ENCODE measurements around the gene EPB41L2.

The EPB41L2 gene

DNA sequence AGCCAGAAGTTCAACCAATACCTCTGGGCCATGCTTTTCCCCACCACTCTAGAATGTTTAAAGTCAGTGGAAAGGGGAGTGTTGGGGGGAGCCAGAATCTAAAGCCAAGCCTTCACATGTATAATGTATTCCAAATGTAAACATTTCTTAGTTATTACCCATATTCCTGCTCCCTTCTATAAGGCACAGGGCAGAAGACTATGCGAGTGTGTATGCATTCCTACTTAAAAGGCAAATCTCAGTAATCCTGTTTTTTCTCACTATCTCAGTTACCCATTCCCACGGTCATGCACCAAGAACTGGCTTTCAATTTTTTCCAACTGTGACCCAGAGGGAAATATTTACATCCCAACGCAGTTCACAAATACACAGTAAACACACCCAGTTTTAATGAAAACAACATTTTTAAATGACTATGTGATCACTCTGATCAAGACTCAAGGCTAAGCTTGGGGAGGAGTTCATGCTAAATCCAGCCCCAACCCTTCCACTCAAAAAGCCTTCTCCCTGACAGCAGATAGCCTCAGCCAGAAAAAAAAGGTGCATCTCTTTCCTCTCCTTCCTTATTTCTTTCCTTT, 57.5 kb downstream of the EPB41L2 start:
- Mint-ChIP-seq H3K36me3 (peaks cover 25% of the 10 kb centered on the region), H3K4me1 (no peaks in the 10 kb centered on the region), H3K27ac (no peak overlapping the region), H3K27me3 (no peaks in the 10 kb centered on the region), H3K4me3 (no peak overlapping the region), H3K9me3 (peaks cover 19% of the 10 kb centered on the region)

DNA sequence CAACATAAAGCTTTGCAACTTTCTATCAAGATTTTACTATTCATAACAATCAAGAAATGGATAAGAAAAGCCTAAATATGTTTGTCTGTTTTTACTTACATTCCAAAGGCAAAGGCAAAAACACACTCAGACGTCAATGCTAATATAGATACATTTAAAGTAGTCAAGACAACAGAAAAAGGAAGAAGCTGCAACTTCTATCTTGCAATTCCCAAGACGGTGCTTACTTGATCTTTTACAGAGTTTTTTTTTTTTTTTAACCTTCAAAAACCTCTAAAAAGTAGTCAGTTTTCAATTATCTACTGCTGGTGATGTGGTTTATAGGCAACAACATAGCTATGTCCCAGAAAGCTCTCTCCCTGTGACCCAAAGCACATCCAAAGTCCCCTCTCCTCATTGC, 58.1 kb downstream of the EPB41L2 start:
- H3K4me3 Mint-ChIP-seq = no peak overlapping the region
- H3K36me3 Mint-ChIP-seq = peaks cover 25% of the 10 kb centered on the region
- H3K9me3 Mint-ChIP-seq = peaks cover 19% of the 10 kb centered on the region
- no peak overlapping the region for H3K27ac Mint-ChIP-seq
- H3K27me3 Mint-ChIP-seq = no peaks in the 10 kb centered on the region
- no peaks in the 10 kb centered on the region for H3K4me1 Mint-ChIP-seq

DNA sequence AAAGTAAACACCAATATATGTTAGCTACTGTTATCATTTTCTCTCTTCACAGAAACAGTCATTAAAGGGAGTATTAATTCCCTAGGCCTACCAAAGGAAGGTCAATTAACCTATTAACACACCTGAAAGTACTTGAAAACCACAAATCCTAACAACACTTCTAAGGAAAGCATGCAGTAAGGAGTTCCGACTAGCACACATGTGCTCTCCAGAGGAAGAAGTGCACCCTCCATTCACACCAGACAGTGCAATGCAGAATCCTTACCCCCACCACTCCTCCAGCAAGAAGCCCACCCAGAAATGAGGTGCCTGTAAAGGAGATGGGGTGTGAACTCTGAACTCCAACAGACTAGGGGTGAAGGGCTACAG, 58.7 kb downstream of the EPB41L2 start:
- Mint-ChIP-seq H3K4me3 (no peak overlapping the region), H3K27ac (no peak overlapping the region), H3K4me1 (no peaks in the 10 kb centered on the region), H3K27me3 (no peaks in the 10 kb centered on the region), H3K9me3 (peaks cover 15% of the 10 kb centered on the region), H3K36me3 (peaks cover 20% of the 10 kb centered on the region)

DNA sequence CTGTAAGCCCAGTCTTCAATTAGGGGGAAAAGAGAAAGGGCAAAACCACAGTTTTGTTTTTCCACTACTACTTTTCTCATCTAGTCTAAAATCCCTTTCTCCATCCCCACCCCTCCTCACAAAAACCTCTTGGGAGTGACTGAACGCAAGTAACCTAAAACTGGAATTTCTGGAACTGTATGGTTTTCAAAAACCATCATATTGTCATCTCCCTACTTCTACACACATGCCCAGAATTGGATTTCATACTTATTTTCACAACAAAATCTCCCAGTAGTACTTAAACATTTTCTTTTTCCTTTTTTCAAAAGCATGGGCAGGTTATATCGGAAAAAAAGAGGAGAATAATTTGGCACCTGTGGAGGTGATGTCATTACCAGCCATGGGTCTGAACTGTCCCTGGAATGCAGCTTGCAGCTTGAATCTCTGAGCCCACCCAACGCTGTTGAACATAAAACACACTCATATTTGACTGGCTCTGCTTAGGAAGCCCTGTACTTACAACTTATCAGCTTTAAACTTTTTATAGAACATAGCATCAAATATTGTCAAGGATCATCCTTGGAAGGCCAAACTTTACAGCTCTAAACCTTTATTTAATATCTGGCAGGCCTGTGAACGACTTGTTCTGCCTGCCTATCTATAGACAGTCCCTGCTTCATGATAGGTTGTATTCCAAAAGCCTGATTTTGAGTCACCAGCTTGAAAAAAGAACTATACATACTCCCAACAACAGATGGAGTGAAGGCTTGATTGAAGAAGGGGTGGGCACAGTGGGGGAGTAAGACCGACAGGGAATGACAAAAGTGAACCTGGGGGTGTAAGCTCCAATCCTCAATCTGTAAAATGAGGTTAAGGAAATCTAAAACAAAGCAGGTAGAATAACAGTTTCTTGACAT, 59.3 kb downstream of the EPB41L2 start:
- peaks cover 18% of the 10 kb centered on the region for H3K36me3 Mint-ChIP-seq
- H3K27me3 Mint-ChIP-seq = no peaks in the 10 kb centered on the region
- H3K4me3 Mint-ChIP-seq = no peak overlapping the region
- H3K9me3 Mint-ChIP-seq = peaks cover 13% of the 10 kb centered on the region
- H3K27ac Mint-ChIP-seq = no peak overlapping the region
- H3K4me1 Mint-ChIP-seq = no peaks in the 10 kb centered on the region

DNA sequence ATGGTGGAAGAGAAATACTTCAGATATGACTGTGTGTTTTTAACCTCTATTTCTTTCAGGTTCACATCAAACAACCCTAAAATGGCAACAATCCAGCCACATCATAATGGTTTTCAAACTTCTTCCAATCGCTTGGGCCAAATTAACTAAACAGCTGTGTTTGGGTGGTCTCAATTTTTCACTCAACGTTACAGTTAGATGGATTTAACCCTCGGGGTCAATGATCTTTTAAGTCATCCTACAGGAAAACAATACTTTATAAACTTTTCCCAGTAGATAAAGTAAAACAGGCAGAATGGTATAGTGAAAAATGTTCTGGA, 60.4 kb downstream of the EPB41L2 start:
- Mint-ChIP-seq H3K27ac (no peak overlapping the region), H3K27me3 (no peaks in the 10 kb centered on the region), H3K36me3 (peaks cover 15% of the 10 kb centered on the region), H3K4me3 (no peak overlapping the region), H3K4me1 (no peaks in the 10 kb centered on the region), H3K9me3 (peaks cover 11% of the 10 kb centered on the region)

DNA sequence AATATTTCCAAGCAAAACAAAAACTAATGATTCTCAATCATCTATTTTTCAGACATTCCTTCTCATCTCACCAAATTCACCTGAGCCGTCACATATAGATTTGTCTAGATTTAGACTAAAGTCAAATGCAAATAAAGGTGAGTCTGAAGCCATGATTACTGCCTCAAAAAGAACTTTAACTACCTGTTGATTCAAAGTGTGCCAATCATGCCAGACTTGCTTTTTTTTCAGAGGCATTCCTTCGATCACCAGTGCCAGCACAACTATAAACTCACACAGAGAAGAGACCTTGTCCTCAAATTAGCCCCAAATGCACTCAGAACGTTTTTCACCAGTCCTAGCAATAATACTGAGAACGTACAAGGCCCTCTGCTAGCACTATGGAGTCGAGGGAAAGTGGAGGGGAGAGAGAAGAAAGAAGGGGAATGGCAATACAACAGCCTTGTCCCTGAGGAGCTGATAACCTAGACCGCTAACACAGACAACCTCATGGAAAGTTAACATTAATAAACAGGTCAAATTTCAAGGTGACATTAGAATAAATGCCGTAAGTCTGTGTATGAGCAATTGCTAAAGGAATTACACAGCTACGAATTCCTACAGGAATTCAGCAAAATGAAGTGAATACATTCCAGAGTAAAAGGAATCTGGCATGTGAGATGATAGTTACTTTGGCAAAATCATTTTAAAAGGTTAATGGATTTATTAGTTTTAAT, 60.9 kb downstream of the EPB41L2 start:
- peaks cover 10% of the 10 kb centered on the region for H3K36me3 Mint-ChIP-seq
- H3K9me3 Mint-ChIP-seq = peaks cover 6% of the 10 kb centered on the region
- no peaks in the 10 kb centered on the region for H3K4me1 Mint-ChIP-seq
- no peaks in the 10 kb centered on the region for H3K27me3 Mint-ChIP-seq
- no peak overlapping the region for H3K27ac Mint-ChIP-seq
- H3K4me3 Mint-ChIP-seq = no peak overlapping the region

DNA sequence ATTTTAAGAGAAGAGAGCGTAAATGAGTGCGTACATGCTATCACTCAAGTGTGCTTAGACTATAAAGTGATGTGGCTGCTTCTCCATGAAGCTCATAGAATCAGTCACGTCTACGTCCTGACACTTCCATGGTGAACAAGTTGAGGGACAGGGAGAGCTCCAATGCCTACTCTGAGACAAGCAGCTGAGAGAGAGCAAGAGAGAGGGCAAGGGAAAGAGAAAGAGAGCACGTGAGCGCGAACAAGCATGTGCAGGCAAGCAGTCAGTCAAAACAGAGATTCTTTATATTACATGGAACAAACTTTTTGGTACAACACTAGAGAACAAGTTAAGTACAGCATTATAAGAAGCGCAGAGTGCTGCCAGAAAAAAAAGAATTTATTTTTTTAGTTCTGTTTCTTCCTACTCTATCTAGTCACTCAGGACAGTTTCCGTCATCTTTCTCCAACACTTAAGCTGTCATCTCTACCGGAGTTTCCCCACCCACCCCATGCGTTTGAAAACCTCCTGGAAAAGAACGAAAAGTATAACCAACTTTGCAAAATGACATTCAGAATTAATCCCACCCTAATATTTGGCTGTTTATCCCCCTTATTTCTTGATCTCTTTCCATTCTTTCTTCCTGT, 61.8 kb downstream of the EPB41L2 start:
- H3K36me3 Mint-ChIP-seq = peaks cover 4% of the 10 kb centered on the region
- H3K27ac Mint-ChIP-seq = no peak overlapping the region
- no peak overlapping the region for H3K4me3 Mint-ChIP-seq
- H3K9me3 Mint-ChIP-seq = no peaks in the 10 kb centered on the region
- no peaks in the 10 kb centered on the region for H3K4me1 Mint-ChIP-seq
- no peaks in the 10 kb centered on the region for H3K27me3 Mint-ChIP-seq

DNA sequence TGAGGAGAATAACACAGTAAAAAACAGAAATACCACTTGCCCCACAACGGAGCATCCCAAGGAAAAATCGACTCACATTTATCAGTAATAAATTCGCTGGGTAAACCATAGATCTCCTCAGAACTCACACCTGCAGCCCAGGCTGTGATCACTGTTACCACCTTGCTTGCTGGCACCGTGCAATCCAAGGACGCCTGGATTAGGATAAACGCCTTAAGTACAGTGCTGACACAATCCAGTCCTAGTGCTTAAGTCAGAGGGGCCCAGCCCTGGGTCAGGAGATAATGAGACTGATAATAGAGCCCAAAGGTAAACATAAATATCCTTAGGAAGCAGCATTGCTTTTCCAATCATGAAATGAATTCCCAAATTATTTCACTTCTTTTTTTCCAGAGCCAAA, 62.5 kb downstream of the EPB41L2 start:
- H3K27me3 Mint-ChIP-seq = no peaks in the 10 kb centered on the region
- no peak overlapping the region for H3K27ac Mint-ChIP-seq
- no peaks in the 10 kb centered on the region for H3K9me3 Mint-ChIP-seq
- peaks cover 4% of the 10 kb centered on the region for H3K36me3 Mint-ChIP-seq
- no peak overlapping the region for H3K4me3 Mint-ChIP-seq
- no peaks in the 10 kb centered on the region for H3K4me1 Mint-ChIP-seq

DNA sequence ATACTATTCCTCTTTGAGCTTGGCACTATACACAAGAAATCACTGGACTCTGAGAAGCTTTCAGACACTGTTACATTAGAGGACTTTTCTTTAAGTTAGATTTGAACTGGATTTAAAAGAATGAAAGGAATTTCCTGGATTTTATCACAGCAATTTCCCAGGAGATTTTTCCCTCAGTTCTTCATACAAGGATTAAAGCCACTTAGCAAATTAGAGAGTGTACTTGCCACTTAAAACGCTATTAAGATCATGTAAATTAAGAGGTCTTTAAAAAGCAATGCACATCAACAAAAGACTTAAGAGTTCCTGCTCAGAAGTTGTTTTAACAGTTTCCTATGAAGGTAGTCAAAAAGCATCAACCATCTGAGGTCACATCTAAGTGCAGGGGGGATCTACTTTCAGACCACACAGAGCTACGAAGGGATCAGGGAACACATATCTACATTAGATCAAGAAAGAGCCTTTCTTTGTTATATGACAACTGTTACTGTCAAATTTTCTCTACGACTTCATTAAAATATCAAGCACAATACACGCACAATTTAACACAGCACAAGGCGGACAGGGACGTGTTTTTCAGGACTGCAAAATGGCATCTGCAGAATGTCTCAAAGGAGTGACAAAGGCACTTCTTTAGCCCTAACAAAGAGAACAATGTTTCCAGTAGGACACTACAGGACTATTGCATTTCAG, 65.8 kb downstream of the EPB41L2 start:
- Mint-ChIP-seq H3K4me1 (no peaks in the 10 kb centered on the region), H3K36me3 (peaks cover 2% of the 10 kb centered on the region), H3K4me3 (no peak overlapping the region), H3K27ac (no peak overlapping the region), H3K9me3 (no peaks in the 10 kb centered on the region), H3K27me3 (no peaks in the 10 kb centered on the region)

DNA sequence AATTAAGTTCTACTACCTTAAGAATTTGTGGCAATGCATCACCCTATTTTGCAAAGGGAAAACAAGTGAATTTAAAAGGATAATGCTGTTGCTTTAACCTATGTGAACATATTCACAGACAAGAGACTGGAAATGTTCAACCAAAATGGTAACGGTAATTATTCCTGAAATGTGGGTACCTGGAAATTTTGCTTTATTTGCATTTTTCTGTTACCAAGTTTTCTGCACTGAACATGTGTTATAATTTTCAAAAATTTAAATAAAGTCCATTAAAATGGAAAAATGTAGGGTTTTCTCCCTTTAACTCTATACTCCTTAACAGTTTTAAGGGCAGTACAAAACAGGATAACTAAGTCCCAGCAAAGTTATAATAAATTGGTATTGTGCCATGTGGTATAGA, 66.4 kb downstream of the EPB41L2 start:
- Mint-ChIP-seq H3K4me3 (no peak overlapping the region), H3K27ac (no peak overlapping the region), H3K36me3 (peaks cover 2% of the 10 kb centered on the region), H3K9me3 (no peaks in the 10 kb centered on the region), H3K4me1 (no peaks in the 10 kb centered on the region), H3K27me3 (no peaks in the 10 kb centered on the region)

DNA sequence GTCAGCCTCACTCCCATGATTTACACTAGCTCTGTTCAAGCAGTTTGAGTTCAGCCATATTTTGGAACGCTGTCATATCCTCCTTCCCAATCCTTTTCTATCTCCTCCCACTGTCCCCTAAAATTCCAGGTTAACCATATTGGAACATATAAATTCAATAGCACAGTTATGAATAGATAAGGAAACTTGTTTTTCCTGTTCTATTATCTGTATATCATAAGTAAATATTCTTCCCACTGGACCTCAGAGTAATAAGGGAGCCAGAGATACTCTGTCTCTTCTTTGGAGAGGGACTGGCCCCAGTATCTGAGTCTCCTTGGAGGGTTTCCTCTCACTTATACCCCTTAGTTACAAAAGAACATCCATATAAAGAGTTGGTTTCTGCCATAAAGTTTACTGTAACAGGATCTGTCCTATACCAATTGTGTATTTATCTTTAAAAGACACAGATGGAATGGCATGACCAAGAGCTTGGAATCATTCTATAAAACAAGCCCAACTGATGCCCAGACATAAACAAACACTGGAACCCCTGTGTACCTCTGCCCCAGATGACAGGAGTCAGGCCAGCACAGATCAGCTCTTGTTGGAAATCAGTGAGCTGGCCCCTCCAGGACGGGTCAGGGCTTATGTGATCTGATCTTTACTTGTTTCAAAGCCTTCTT, 67.1 kb downstream of the EPB41L2 start:
- H3K27ac Mint-ChIP-seq = no peak overlapping the region
- H3K9me3 Mint-ChIP-seq = no peaks in the 10 kb centered on the region
- no peaks in the 10 kb centered on the region for H3K27me3 Mint-ChIP-seq
- no peaks in the 10 kb centered on the region for H3K4me1 Mint-ChIP-seq
- no peak overlapping the region for H3K4me3 Mint-ChIP-seq
- no peaks in the 10 kb centered on the region for H3K36me3 Mint-ChIP-seq

DNA sequence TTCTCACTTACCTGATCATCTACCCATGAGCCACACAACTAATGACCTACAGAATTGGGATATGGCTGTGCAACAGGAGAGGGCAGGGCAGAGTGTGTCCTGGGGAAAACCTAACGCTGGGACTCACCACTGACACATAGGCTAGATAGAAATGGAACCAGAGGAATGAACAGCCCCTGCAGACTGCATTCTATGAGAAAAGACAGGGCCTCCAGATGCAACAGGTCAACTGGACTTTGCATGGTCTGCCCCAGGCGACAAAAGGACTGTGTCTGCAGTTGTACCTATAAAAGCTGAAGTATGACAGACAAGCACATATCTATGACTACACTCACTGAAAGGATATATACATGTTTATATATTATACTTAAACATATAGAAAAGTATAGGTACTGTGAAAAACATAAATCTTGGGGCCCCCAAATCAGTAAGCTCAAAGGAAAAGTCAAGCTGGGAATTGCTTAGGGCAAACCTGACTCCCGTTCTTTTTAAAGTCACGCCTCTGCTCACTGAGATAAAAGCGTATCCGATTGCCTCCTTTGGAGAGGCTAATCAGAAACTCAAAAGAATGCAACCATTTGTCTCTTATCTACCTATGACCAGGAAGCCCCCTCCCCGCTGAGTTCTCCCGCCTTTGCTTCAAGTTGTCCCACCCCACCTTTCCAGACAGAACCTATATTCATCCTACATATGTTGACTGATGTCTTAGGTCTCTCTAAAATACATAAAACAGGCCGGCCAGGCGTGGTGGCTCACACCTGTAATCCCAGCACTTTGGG, 68.5 kb downstream of the EPB41L2 start:
- no peaks in the 10 kb centered on the region for H3K4me1 Mint-ChIP-seq
- H3K4me3 Mint-ChIP-seq = no peak overlapping the region
- H3K9me3 Mint-ChIP-seq = no peaks in the 10 kb centered on the region
- H3K27me3 Mint-ChIP-seq = no peaks in the 10 kb centered on the region
- H3K27ac Mint-ChIP-seq = no peak overlapping the region
- no peaks in the 10 kb centered on the region for H3K36me3 Mint-ChIP-seq

DNA sequence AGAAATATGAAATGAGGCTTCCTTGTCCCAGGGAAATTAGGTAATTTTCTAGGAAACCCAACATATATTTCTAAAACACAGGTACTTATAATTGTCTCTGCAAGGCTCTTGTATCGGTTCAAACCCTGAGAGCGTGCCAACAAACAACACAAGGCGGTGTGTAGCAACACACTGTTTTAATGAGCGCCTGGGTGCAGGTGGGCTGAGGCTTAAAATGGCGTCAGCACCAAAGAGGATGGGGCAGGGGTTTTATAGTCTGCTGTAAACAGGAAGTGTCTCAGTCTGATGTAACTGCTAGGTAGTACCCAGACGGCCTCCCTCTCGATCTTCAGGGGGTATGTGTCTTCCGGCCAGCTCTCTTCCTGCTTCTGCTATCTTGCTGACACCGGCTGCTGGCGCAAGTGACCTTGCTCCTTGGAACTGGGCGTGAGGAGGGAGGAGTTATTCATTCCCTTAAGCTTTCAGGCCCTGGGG, 69.7 kb downstream of the EPB41L2 start:
- no peaks in the 10 kb centered on the region for H3K36me3 Mint-ChIP-seq
- H3K27me3 Mint-ChIP-seq = no peaks in the 10 kb centered on the region
- no peaks in the 10 kb centered on the region for H3K4me1 Mint-ChIP-seq
- no peak overlapping the region for H3K27ac Mint-ChIP-seq
- H3K9me3 Mint-ChIP-seq = no peaks in the 10 kb centered on the region
- H3K4me3 Mint-ChIP-seq = no peak overlapping the region

DNA sequence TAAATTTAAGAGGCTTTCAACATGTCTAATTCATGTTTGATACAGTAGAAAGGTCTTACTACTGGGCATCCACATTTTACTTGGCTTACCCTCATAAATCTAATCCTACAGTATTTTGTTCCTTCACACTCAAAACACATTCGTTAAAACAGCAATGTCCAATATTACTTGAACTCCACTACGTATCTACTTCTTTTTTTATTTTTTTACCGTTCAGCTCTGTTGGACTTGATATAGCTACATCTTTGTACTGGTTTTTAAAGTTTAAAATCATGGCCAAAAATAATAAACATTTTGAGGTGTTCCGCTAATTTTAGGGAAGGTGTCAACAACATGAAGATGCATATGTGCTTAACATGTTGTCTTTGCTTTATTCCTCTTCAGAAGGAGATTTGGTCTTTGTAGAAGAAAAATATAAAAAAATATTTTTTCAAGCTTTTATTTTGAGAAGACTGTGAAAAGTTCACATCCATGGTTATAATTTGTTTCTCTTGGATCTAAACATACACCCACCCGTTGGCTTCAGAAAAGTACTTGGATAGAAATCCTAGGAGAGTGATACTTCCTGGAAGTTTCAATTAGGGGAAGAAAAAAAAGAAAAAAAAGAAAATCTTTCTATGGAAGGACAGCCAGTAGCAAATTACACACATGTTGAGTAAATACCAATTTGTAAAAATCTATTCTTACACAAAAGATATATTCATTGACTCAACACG, 71.5 kb downstream of the EPB41L2 start:
- no peaks in the 10 kb centered on the region for H3K27me3 Mint-ChIP-seq
- H3K36me3 Mint-ChIP-seq = no peaks in the 10 kb centered on the region
- H3K4me3 Mint-ChIP-seq = no peak overlapping the region
- H3K27ac Mint-ChIP-seq = no peak overlapping the region
- H3K9me3 Mint-ChIP-seq = no peaks in the 10 kb centered on the region
- no peaks in the 10 kb centered on the region for H3K4me1 Mint-ChIP-seq

All from activated naive CD4-positive, alpha-beta T cell treated with anti-CD3 and anti-CD28 coated beads, Interleukin-2, amount 50 U/mL, for 24 hours (primary cell).